IPS-NIHi7 (cell line): ENCODE data around the gene SLC7A14.

Experiments used
- DNase-seq: peaks from one replicate; pipeline ENCODE4 v3.0.0; 2012; ENCODE audit warnings: mixed read lengths; ENCODE audit errors: extremely low spot score

Gene SLC7A14

GRCh38 chr3:170536712-170537111, 49.2 kb downstream of the SLC7A14 start:
- DNase-seq, result no peak

GRCh38 chr3:170534227-170534626, 51.6 kb downstream of the SLC7A14 start:
- no peak for DNase-seq

- no peak for DNase-seq
Observed at GRCh38 chr3:170532573-170532972, 53.3 kb downstream of the SLC7A14 start.

- no peak for DNase-seq
Observed at GRCh38 chr3:170531657-170532335, 54.1 kb downstream of the SLC7A14 start.

- no peak for DNase-seq
Observed at GRCh38 chr3:170531054-170531453, 54.8 kb downstream of the SLC7A14 start.

- no peak for DNase-seq
Observed at GRCh38 chr3:170529912-170530311, 56.0 kb downstream of the SLC7A14 start.

GRCh38 chr3:170529346-170529745, 56.5 kb downstream of the SLC7A14 start:
- DNase-seq, result no peak

GRCh38 chr3:170528726-170529125, 57.1 kb downstream of the SLC7A14 start:
- no peak for DNase-seq

GRCh38 chr3:170524073-170524472, 61.8 kb downstream of the SLC7A14 start:
- DNase-seq, result no peak

GRCh38 chr3:170523248-170523647, 62.6 kb downstream of the SLC7A14 start:
- DNase-seq, result no peak

GRCh38 chr3:170522201-170522600, 63.7 kb downstream of the SLC7A14 start:
- no peak for DNase-seq

- no peak for DNase-seq
Observed at GRCh38 chr3:170520996-170521395, 64.9 kb downstream of the SLC7A14 start.

- DNase-seq, result no peak
Observed at GRCh38 chr3:170517242-170517945, 68.5 kb downstream of the SLC7A14 start.

GRCh38 chr3:170513642-170514041, 72.2 kb downstream of the SLC7A14 start:
- DNase-seq, result no peak

- DNase-seq, result no peak
Observed at GRCh38 chr3:170511371-170511770, 74.5 kb downstream of the SLC7A14 start.

- DNase-seq, result no peak
Observed at GRCh38 chr3:170508839-170509238, 77.0 kb downstream of the SLC7A14 start.

- DNase-seq, result no peak
Observed at GRCh38 chr3:170508291-170508690, 77.6 kb downstream of the SLC7A14 start.

GRCh38 chr3:170507063-170507462, 78.8 kb downstream of the SLC7A14 start:
- no peak for DNase-seq

GRCh38 chr3:170506556-170506955, 79.3 kb downstream of the SLC7A14 start:
- peak; percentile 34 for DNase-seq

- no peak for DNase-seq
Observed at GRCh38 chr3:170502297-170502696, 83.6 kb downstream of the SLC7A14 start.

GRCh38 chr3:170500995-170501394, 84.9 kb downstream of the SLC7A14 start:
- no peak for DNase-seq

GRCh38 chr3:170500462-170500861, 85.4 kb downstream of the SLC7A14 start:
- no peak for DNase-seq

GRCh38 chr3:170499562-170500156, 86.2 kb downstream of the SLC7A14 start:
- DNase-seq, result peak; percentile 78
